A673 (cell line): ENCODE measurements around the gene LRRC10B.

Experiments used
- EZH2 ChIP-seq: fragments of 200-600 bp; sonication (generic); IDR thresholded peaks from 2 replicates; pipeline ENCODE4 v1.6.1; 2017; ENCODE audit warnings: borderline replicate concordance, low read depth, mild to moderate bottlenecking, mixed read lengths, antibody characterized with exemption, low read length; ENCODE audit not compliant: poor library complexity, severe bottlenecking
- TF ChIP-seq, protein P1 (sequence below): fragments of 300-800, 200-600 bp; sonication (generic); conservative IDR thresholded peaks from 2 replicates; pipeline ENCODE4 v1.5.1; 2017; ENCODE audit warnings: low read depth, mild to moderate bottlenecking, antibody characterized with exemption, low read length, moderate library complexity, mixed read lengths

GRCh38 chr11:61544466-61544865, 35.9 kb downstream of the LRRC10B start:
- TF ChIP-seq, protein P1, sequence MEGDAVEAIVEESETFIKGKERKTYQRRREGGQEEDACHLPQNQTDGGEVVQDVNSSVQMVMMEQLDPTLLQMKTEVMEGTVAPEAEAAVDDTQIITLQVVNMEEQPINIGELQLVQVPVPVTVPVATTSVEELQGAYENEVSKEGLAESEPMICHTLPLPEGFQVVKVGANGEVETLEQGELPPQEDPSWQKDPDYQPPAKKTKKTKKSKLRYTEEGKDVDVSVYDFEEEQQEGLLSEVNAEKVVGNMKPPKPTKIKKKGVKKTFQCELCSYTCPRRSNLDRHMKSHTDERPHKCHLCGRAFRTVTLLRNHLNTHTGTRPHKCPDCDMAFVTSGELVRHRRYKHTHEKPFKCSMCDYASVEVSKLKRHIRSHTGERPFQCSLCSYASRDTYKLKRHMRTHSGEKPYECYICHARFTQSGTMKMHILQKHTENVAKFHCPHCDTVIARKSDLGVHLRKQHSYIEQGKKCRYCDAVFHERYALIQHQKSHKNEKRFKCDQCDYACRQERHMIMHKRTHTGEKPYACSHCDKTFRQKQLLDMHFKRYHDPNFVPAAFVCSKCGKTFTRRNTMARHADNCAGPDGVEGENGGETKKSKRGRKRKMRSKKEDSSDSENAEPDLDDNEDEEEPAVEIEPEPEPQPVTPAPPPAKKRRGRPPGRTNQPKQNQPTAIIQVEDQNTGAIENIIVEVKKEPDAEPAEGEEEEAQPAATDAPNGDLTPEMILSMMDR: no peak
- TF ChIP-seq EZH2: no peak
